ENCODE results near the gene DGAT2. TPM values are rescaled to one million over a fixed set of nuclear protein-coding genes. Genes with fewer than 3 reads are reported as not detected.

Gene DGAT2
- total RNA-seq, 1 experiment from 2014 or later: 2.8 TPM

- H3K14ac ChIP-seq (ENCODE audit: insufficient read depth, low read length): no peak overlapping the region
- no peak overlapping the region for H2AK5ac ChIP-seq (ENCODE audit: insufficient read length, low read length)
- H4K8ac ChIP-seq (replicated peaks; ENCODE audit: insufficient read length, low read depth, low read length): no peak overlapping the region
- no peak overlapping the region for H3K18ac ChIP-seq (ENCODE audit: insufficient read length, low read depth, low read length)
- no peak overlapping the region for H3K56ac ChIP-seq (ENCODE audit: insufficient read length, low read depth, low read length)
- no peak overlapping the region for H2BK120ac ChIP-seq (ENCODE audit: low read depth, low read length, poor library complexity, severe bottlenecking)
- Mint-ChIP-seq H3K4me3 (no peak overlapping the region), H3K9me3 (peaks cover 0 to 7% of the 10 kb centered on the region in 2 experiments; a peak in 2 of 5 replicates), H3K27me3 (ENCODE audit: low read depth) (peaks cover 77% of the 10 kb centered on the region), H3K4me1 (peaks cover 26 to 35% of the 10 kb centered on the region in 2 experiments), H3K27ac (no peak overlapping the region), H3K36me3 (ENCODE audit: insufficient read depth in 1 of 3, low read depth in 3 of 3) (no peaks in the 10 kb centered on the region; a peak in 1 of 7 replicates)
- no CpG with 5 or more reads among the region's 4 CpGs for WGBS (ENCODE audit: extremely low coverage, insufficient read length, low lambda C conversion rate)
- no peaks in the 10 kb centered on the region for H3K79me2 ChIP-seq (ENCODE audit: insufficient read depth, low read length)
- peaks cover 3% of the 10 kb centered on the region for H3K23me2 ChIP-seq (ENCODE audit: insufficient read length, low read depth, low read length, poor library complexity, severe bottlenecking)
- H3K79me1 ChIP-seq (ENCODE audit: insufficient read depth, low read depth, low read length, poor library complexity, severe bottlenecking): no peaks in the 10 kb centered on the region
- H4K5ac ChIP-seq (ENCODE audit: insufficient read length, low read depth, low read length): no peak overlapping the region
- no peak overlapping the region for H2BK5ac ChIP-seq (ENCODE audit: insufficient read length, low read length)
- no peak for DNase-seq
- H3K9me3 ChIP-seq (ENCODE audit: control insufficient read depth, low read depth, low read length): no peaks in the 10 kb centered on the region
- H2BK12ac ChIP-seq (ENCODE audit: insufficient read length, low read depth, low read length): no peak overlapping the region
- H3K9ac ChIP-seq (ENCODE audit: extremely low read depth, insufficient read length, low read length): no peak overlapping the region
- no peak for TF ChIP-seq CTCF (conservative IDR thresholded peaks at IDR 0.05)
- no peak overlapping the region for H3K4me2 ChIP-seq (ENCODE audit: insufficient read depth, insufficient read length, low read length)
- no peak overlapping the region for H3K23ac ChIP-seq (ENCODE audit: insufficient read length, low read depth, low read length)
- H4K20me1 ChIP-seq (ENCODE audit: control insufficient read depth, insufficient read depth, insufficient read length): no peaks in the 10 kb centered on the region
- no peaks in the 10 kb centered on the region for H3K4me1 ChIP-seq (ENCODE audit: insufficient read depth, low read length)
- no peak overlapping the region for H2AFZ ChIP-seq (ENCODE audit: low read length)
- H3K27ac ChIP-seq (ENCODE audit: insufficient read length, low read depth, low read length): no peak overlapping the region
- H2BK20ac ChIP-seq (ENCODE audit: low read depth, low read length, poor library complexity, severe bottlenecking): no peak overlapping the region
- no peak overlapping the region for H4K91ac ChIP-seq (ENCODE audit: insufficient read length, low read depth, low read length)
- no peak overlapping the region for H3K4ac ChIP-seq (ENCODE audit: low read depth, low read length)
- H3K27me3 ChIP-seq (ENCODE audit: insufficient read depth, low read length): peaks cover 17% of the 10 kb centered on the region; the same call in 1 of the 2 replicates
- H3T11ph ChIP-seq (ENCODE audit: low read length): no peak overlapping the region
- H2BK15ac ChIP-seq (ENCODE audit: low read depth, low read length): no peak overlapping the region
Measured at GRCh38 chr11:75766443-75767227, 1.9 kb upstream of the DGAT2 start.
